BE2C (cell line): ENCODE measurements around the gene CUEDC2.
A peak's percentile ranks its signal among the peaks of the same experiment; 100 is the strongest.

ENCODE experiments used
- DNase-seq: peaks from one replicate; pipeline ENCODE4 v3.0.0-alpha.2; 2020
- H3K27me3 ChIP-seq: fragments of 250-450 bp; sonication (Bioruptor Pico); 2 replicates; pipeline ENCODE4 v1.5.1; 2020; ENCODE audit warnings: mild to moderate bottlenecking
- H3K36me3 ChIP-seq: fragments of 250-450 bp; sonication (Bioruptor Pico); 2 replicates; pipeline ENCODE4 v1.5.1; 2020; ENCODE audit warnings: mild to moderate bottlenecking
- H3K4me1 ChIP-seq: fragments of 250-450 bp; sonication (Bioruptor Pico); 2 replicates; pipeline ENCODE4 v1.5.1; 2020
- H3K4me3 ChIP-seq: 2 replicates; pipeline ENCODE4 v1.5.1; 2011; ENCODE audit warnings: low read depth, low read length
- H3K9me3 ChIP-seq: fragments of 250-450 bp; sonication (Bioruptor Pico); 2 replicates; pipeline ENCODE4 v1.5.1; 2020
- CTCF ChIP-seq: IDR thresholded peaks from 2 replicates; pipeline ENCODE4 v1.5.1; 2012; ENCODE audit warnings: mild to moderate bottlenecking, low read depth, low read length

Gene CUEDC2

GRCh38 chr10:102423372-102423968 lies 8.9 kb downstream of the CUEDC2 start:
- peaks cover 12% of the 10 kb centered on the region for H3K36me3 ChIP-seq
- no peak overlapping the region for H3K4me3 ChIP-seq
- DNase-seq = no peak
- TF ChIP-seq CTCF = no peak
- H3K4me1 ChIP-seq = peaks cover 2% of the 10 kb centered on the region; the same call in 1 of the 2 replicates
- H3K27me3 ChIP-seq = no peaks in the 10 kb centered on the region
- H3K9me3 ChIP-seq = no peaks in the 10 kb centered on the region

- peaks cover 12% of the 10 kb centered on the region for H3K36me3 ChIP-seq
- H3K9me3 ChIP-seq = no peaks in the 10 kb centered on the region
- H3K4me3 ChIP-seq = peak overlapping the region; percentile 92
- peak; percentile 82 for DNase-seq
- TF ChIP-seq CTCF = peak; percentile 85
- peaks cover 2% of the 10 kb centered on the region; the same call in 1 of the 2 replicates for H3K4me1 ChIP-seq
- no peaks in the 10 kb centered on the region for H3K27me3 ChIP-seq
Observed at GRCh38 chr10:102422545-102423129, 9.7 kb downstream of the CUEDC2 start.

GRCh38 chr10:102421757-102422512 lies 10.4 kb downstream of the CUEDC2 start:
- TF ChIP-seq CTCF = no peak
- no peak for DNase-seq
- H3K4me1 ChIP-seq = peaks cover 2% of the 10 kb centered on the region; the same call in 1 of the 2 replicates
- no peaks in the 10 kb centered on the region for H3K9me3 ChIP-seq
- H3K27me3 ChIP-seq = no peaks in the 10 kb centered on the region
- H3K36me3 ChIP-seq = peaks cover 12% of the 10 kb centered on the region
- H3K4me3 ChIP-seq = peak overlapping the region; percentile 92

GRCh38 chr10:102421507-102421756 lies 10.9 kb downstream of the CUEDC2 start:
- DNase-seq = no peak
- peaks cover 12% of the 10 kb centered on the region for H3K36me3 ChIP-seq
- H3K4me3 ChIP-seq = peak overlapping the region; percentile 92
- H3K9me3 ChIP-seq = no peaks in the 10 kb centered on the region
- peaks cover 2% of the 10 kb centered on the region; the same call in 1 of the 2 replicates for H3K4me1 ChIP-seq
- TF ChIP-seq CTCF = no peak
- H3K27me3 ChIP-seq = no peaks in the 10 kb centered on the region

GRCh38 chr10:102420714-102421506 lies 11.5 kb downstream of the CUEDC2 start, which contains the start of gene FBXL15:
TSS of gene FBXL15 (plus strand) at chr10:102420836. CDS start at chr10:102421130, 294 bp downstream.
- Histone ChIP-seq H3K27me3 (no peaks in the 10 kb centered on the region), H3K9me3 (no peaks in the 10 kb centered on the region), H3K4me1 (peaks cover 2% of the 10 kb centered on the region; the same call in 1 of the 2 replicates), H3K36me3 (peaks cover 12% of the 10 kb centered on the region), H3K4me3 (peak within 1 kb of the TSS; percentile 92)
- TF ChIP-seq CTCF = no peak
- DNase-seq = peak; percentile 95
